H1 (cell line): Measurements from ENCODE around the gene MAD2L2. TPM values are rescaled to one million over a fixed set of nuclear protein-coding genes. Genes with fewer than 3 reads are reported as not detected.
A peak's percentile ranks its signal among the peaks of the same experiment; 100 is the strongest.

ENCODE experiments used
- CTCF ChIA-PET: fragments of 300-600 bp; sonication (Branson Sonifier 250); formaldehyde crosslinking; loops from one replicate; lab custom pipeline; 2021; ENCODE audit not compliant: partially characterized antibody; lab: Charles Lee
- POLR2A ChIA-PET: fragments of 300-600 bp; sonication (Branson Sonifier 250); formaldehyde crosslinking; loops from one replicate; lab custom pipeline; 2021; ENCODE audit warnings: inconsistent platforms; ENCODE audit not compliant: partially characterized antibody; lab: Charles Lee
- DNase-seq, 2 experiments: peaks; one replicate each; pipeline versions ENCODE4 v3.0.0 to v3.0.0-alpha.2; 2010 to 2022; ENCODE audit warnings: low spot score in 2 of 2, low read depth in 1 of 2, mixed read lengths in 1 of 2
- FAIRE-seq: peaks from 2 replicates; lab custom pipeline; 2011; peaks lifted over from hg19 to GRCh38; lab: Jason Lieb, UNC
- H2AFZ ChIP-seq: 2 replicates; pipeline ENCODE4 v1.8.1; 2012; ENCODE audit warnings: low read length, inconsistent platforms
- H2AK5ac ChIP-seq: 2 replicates; pipeline ENCODE4 v1.6.1; 2013; ENCODE audit warnings: low read depth, low read length
- H2BK120ac ChIP-seq: replicated peaks from 2 replicates; pipeline ENCODE3; 2013; ENCODE audit warnings: low read depth, low read length, inconsistent platforms
- H2BK12ac ChIP-seq: 2 replicates; pipeline ENCODE4 v1.6.1; 2013; ENCODE audit warnings: low read depth, low read length
- H2BK15ac ChIP-seq: 2 replicates; pipeline ENCODE4 v1.6.1; 2013; ENCODE audit warnings: low read length
- H2BK20ac ChIP-seq: 2 replicates; pipeline ENCODE4 v1.6.1; 2013; ENCODE audit warnings: low read length
- H2BK5ac ChIP-seq: 2 replicates; pipeline ENCODE4 v1.6.1; 2013; ENCODE audit warnings: low read depth, low read length
- H3K14ac ChIP-seq: 2 replicates; pipeline ENCODE4 v1.6.1; 2013; ENCODE audit warnings: inconsistent platforms; ENCODE audit not compliant: insufficient read length
- H3K18ac ChIP-seq: 2 replicates; pipeline ENCODE4 v1.6.1; 2013; ENCODE audit warnings: low read length; ENCODE audit errors: extremely low read depth
- H3K23ac ChIP-seq: 2 replicates; pipeline ENCODE4 v1.6.1; 2013; ENCODE audit warnings: inconsistent platforms; ENCODE audit not compliant: insufficient read length
- H3K23me2 ChIP-seq: 2 replicates; pipeline ENCODE4 v1.6.1; 2013; ENCODE audit warnings: low read depth, low read length
- H3K27ac ChIP-seq: 2 replicates; pipeline ENCODE4 v1.6.1; 2011; ENCODE audit warnings: low read depth, low read length, inconsistent platforms
- H3K27me3 ChIP-seq, 4 experiments: replicated peaks in 1 of 4; 1 replicate in 1 of 4; 2 replicates in 3 of 4; pipeline versions ENCODE4 v1.6.1 to v1.8.1; 2011 to 2013; ENCODE audit warnings: low read length in 3 of 4, mild to moderate bottlenecking in 3 of 4, inconsistent platforms in 2 of 4, mixed read lengths in 2 of 4, moderate library complexity in 1 of 4; ENCODE audit not compliant: control insufficient read depth in 3 of 4, insufficient read depth in 3 of 4; ENCODE audit errors: extremely low read depth in 1 of 4
- H3K36me3 ChIP-seq, 4 experiments: 2 replicates each; pipeline versions ENCODE4 v1.6.1 to v1.8.1; 2011 to 2013; ENCODE audit warnings: mild to moderate bottlenecking in 4 of 4, low read length in 3 of 4, moderate library complexity in 2 of 4, control low read depth in 1 of 4, inconsistent platforms in 1 of 4; ENCODE audit not compliant: insufficient read depth in 4 of 4, control insufficient read depth in 2 of 4
- H3K4ac ChIP-seq: replicated peaks from 2 replicates; pipeline ENCODE3; 2013; ENCODE audit warnings: low read length, low read depth, mixed read lengths, inconsistent platforms; ENCODE audit not compliant: insufficient read length
- H3K4me1 ChIP-seq, 4 experiments: replicated peaks in 1 of 4; 1 replicate in 1 of 4; 2 replicates in 3 of 4; pipeline versions ENCODE4 v1.6.1 to v1.8.1; 2011 to 2013; ENCODE audit warnings: low read length in 3 of 4, inconsistent platforms in 2 of 4, mixed read lengths in 1 of 4; ENCODE audit not compliant: insufficient read depth in 4 of 4, control insufficient read depth in 3 of 4
- H3K4me2 ChIP-seq, 2 experiments: 2 replicates each; pipeline versions ENCODE4 v1.6.1 to v1.8.1; 2011 to 2013; ENCODE audit warnings: low read depth in 2 of 2, low read length in 2 of 2, control low read depth in 1 of 2, inconsistent platforms in 1 of 2, mild to moderate bottlenecking in 1 of 2; ENCODE audit not compliant: insufficient read depth in 1 of 2
- H3K4me3 ChIP-seq, 4 experiments: fragments of 200-600, 300-600 bp in 1 of 4; sonication (generic), shearing (Covaris generic), sonication (Bioruptor Twin) in 1 of 4; 2 replicates each; pipeline versions ENCODE4 v1.5.1 to v1.8.1; 2011 to 2016; ENCODE audit warnings: low read length in 4 of 4, low read depth in 3 of 4, control low read depth in 2 of 4, inconsistent platforms in 2 of 4, mild to moderate bottlenecking in 2 of 4, mixed read lengths in 1 of 4, moderate library complexity in 1 of 4; ENCODE audit not compliant: insufficient read depth in 2 of 4; ENCODE audit errors: extremely low read depth in 1 of 4
- H3K56ac ChIP-seq: replicated peaks from 2 replicates; pipeline ENCODE3; 2013; ENCODE audit warnings: low read depth, mild to moderate bottlenecking, mixed read lengths, low read length, inconsistent platforms; ENCODE audit not compliant: insufficient read length
- H3K79me1 ChIP-seq: 2 replicates; pipeline ENCODE4 v1.6.1; 2013; ENCODE audit warnings: low read depth, low read length, control low read depth
- H3K79me2 ChIP-seq, 2 experiments: 2 replicates each; pipeline versions ENCODE4 v1.6.1 to v1.8.1; 2012 to 2013; ENCODE audit warnings: low read length in 2 of 2, mild to moderate bottlenecking in 2 of 2, inconsistent platforms in 1 of 2; ENCODE audit not compliant: insufficient read depth in 2 of 2, control insufficient read depth in 1 of 2
- H3K9ac ChIP-seq, 4 experiments: replicated peaks in 1 of 4; 1 replicate in 1 of 4; 2 replicates in 3 of 4; pipeline versions ENCODE4 v1.6.1 to v1.8.1; 2011 to 2013; ENCODE audit warnings: low read depth in 3 of 4, low read length in 3 of 4, control low read depth in 2 of 4, mild to moderate bottlenecking in 2 of 4, moderate library complexity in 2 of 4, inconsistent platforms in 1 of 4; ENCODE audit errors: extremely low read depth in 1 of 4
- H3K9me3 ChIP-seq, 2 experiments: 2 replicates each; pipeline versions ENCODE4 v1.6.1 to v1.8.1; 2012 to 2013; ENCODE audit warnings: mild to moderate bottlenecking in 2 of 2, moderate library complexity in 2 of 2, control low read depth in 1 of 2, inconsistent platforms in 1 of 2, low read depth in 1 of 2, low read length in 1 of 2, mixed read lengths in 1 of 2; ENCODE audit not compliant: insufficient read depth in 2 of 2
- H4K20me1 ChIP-seq, 2 experiments: replicated peaks in 1 of 2; 2 replicates each; pipeline versions ENCODE3 to v1.8.1; 2011 to 2013; ENCODE audit warnings: inconsistent platforms in 2 of 2, low read length in 2 of 2, mild to moderate bottlenecking in 1 of 2; ENCODE audit not compliant: insufficient read depth in 2 of 2, control insufficient read depth in 1 of 2
- H4K5ac ChIP-seq: 2 replicates; pipeline ENCODE4 v1.6.1; 2013; ENCODE audit warnings: low read length, low read depth, mixed read lengths, inconsistent platforms; ENCODE audit not compliant: insufficient read length
- H4K8ac ChIP-seq: 2 replicates; pipeline ENCODE4 v1.8.0; 2013; ENCODE audit warnings: mild to moderate bottlenecking, moderate library complexity, low read length, inconsistent platforms; ENCODE audit not compliant: insufficient read depth; ENCODE audit errors: extremely low read depth
- H4K91ac ChIP-seq: replicated peaks from 2 replicates; pipeline ENCODE3; 2013; ENCODE audit warnings: low read length, mixed read lengths, inconsistent platforms; ENCODE audit not compliant: insufficient read length
- ATF2 ChIP-seq: IDR thresholded peaks from 2 replicates; pipeline ENCODE4 v1.6.1; 2012; ENCODE audit warnings: low read length, inconsistent platforms
- CBX8 ChIP-seq: fragments of 300-800, 300-1000 bp; sonication (generic); IDR thresholded peaks from 2 replicates; pipeline ENCODE4 v1.7.1; 2016; ENCODE audit warnings: low read depth, low read length, borderline replicate concordance
- E2F6 ChIP-seq: IDR thresholded peaks from 2 replicates; pipeline ENCODE4 v1.6.1; 2012; ENCODE audit warnings: inconsistent platforms
- EGR1 ChIP-seq: IDR thresholded peaks from 2 replicates; pipeline ENCODE4 v1.6.1; 2011; ENCODE audit warnings: low read depth, low read length, borderline replicate concordance
- EZH2 ChIP-seq: fragments of 200-600 bp; sonication (generic); IDR thresholded peaks from 2 replicates; pipeline ENCODE4 v1.7.1; 2012; ENCODE audit warnings: low read depth, mild to moderate bottlenecking, moderate library complexity, low read length, inconsistent platforms; ENCODE audit not compliant: severe bottlenecking
- GABPA ChIP-seq: IDR thresholded peaks from 2 replicates; pipeline ENCODE4 v1.6.1; 2011; ENCODE audit warnings: mild to moderate bottlenecking, low read length, moderate library complexity, borderline replicate concordance; ENCODE audit not compliant: insufficient read depth
- MAFK ChIP-seq: IDR thresholded peaks from 2 replicates; pipeline ENCODE4 v1.6.1; 2012; ENCODE audit warnings: low read depth, mild to moderate bottlenecking, improper control_type of control experiment, low read length
- NRF1 ChIP-seq: IDR thresholded peaks from 2 replicates; pipeline ENCODE4 v1.6.1; 2011; ENCODE audit warnings: mild to moderate bottlenecking, low read depth, low read length, improper control_type of control experiment
- TAF1 ChIP-seq: IDR thresholded peaks from 2 replicates; pipeline ENCODE4 v1.6.1; 2011; ENCODE audit warnings: mild to moderate bottlenecking, low read depth, low read length
- WGBS, 2 experiments: shearing (Covaris generic) in 1 of 2; methylation state at CpG; one replicate each; pipeline versions ENCODE4 v1.1.6 to v1.1.7; 2013 to 2015; ENCODE audit warnings: low lambda C conversion rate in 2 of 2, mixed read lengths in 2 of 2, inconsistent platforms in 1 of 2, low coverage in 1 of 2, missing lambda C conversion rate in 1 of 2; ENCODE audit not compliant: insufficient replicate concordance in 2 of 2, insufficient coverage in 1 of 2, insufficient read length in 1 of 2; ENCODE audit errors: extremely low coverage in 1 of 2, missing lambda C conversion rate in 1 of 2; 5-methylcytosine and 5-hydroxymethylcytosine counted together
- polyA plus RNA-seq, 7 experiments: library from polyadenylated mRNA; depleted of rRNA in 3 of 7; stranded (reverse) in 5 of 7; unstranded in 2 of 7; fragments of >200 nt in 5 of 7; fragments of 200-250 nt in 2 of 7; gene quantifications; 1 replicate in 5 of 7; 2 replicates in 1 of 7; 4 replicates in 1 of 7; pipeline versions ENCODE4 v1.2.1 to v1.2.3, GENCODE V29; 2011 to 2013; ENCODE audit warnings: missing spikeins in 2 of 7, mixed read lengths in 2 of 7
- total RNA-seq: library from RNA; stranded (reverse); fragmentation: NEBNext Ultra II Directional; extraction: Animal tissue kit (Norgen Biotek cat#: 25700); gene quantifications from 2 replicates; pipeline ENCODE4 v1.2.1, GENCODE V29; 2021

Gene MAD2L2
- total and polyA plus RNA-seq, 2 of the 8 experiments (the other 6 are each of a cell fraction or from before 2014, with no cell fraction given), result 310 to 469 TPM

DNA sequence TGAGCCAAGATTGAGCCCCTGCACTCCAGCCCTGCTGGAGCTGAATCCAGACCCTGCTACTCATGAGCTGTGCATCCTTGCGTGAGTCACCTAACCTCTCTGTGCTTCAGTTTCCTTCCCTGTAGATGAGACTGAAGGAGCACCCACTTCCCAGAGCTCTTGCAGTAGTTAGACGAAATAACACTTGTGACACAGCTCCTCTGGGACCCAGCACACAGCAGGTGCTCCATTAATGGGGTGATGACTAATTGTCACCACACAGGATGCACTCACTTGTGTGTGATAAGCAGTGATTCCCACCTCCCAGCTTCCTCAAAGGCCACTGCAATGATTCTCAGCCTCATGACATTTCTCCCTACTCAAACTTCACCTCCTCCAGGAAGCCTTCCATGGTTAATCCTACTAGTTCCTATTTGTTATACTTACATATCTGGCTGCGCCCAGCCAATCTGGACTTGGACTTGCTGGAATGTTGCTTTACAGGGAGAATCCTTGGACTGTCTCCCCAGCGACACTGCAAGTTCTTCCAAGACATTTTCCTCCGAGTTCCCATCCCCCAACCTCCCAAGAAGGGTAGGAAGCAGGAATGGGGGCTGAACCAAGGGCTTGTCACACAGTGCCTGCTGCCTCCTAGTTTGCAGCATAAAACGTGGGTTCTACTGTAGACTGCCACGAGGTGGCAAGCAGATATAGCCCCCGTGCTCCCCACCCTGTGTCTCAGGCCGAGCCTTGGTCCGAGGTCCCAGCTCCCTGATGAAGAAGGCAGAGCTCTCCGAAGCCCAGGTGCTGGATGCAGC, 27.8 kb upstream of the MAD2L2 start:
- Histone ChIP-seq H3K18ac (no peak overlapping the region), H2BK20ac (no peak overlapping the region), H4K20me1 (no peaks in the 10 kb centered on the region), H3K4me3 (no peak overlapping the region), H2BK5ac (no peak overlapping the region; the same call in 1 of the 2 replicates), H3K79me1 (no peaks in the 10 kb centered on the region; the same call in 1 of the 2 replicates), H3K4me1 (peaks cover 7 to 35% (median 24%) of the 10 kb centered on the region in 4 experiments), H3K36me3 (peaks cover 0 to 4% (median 2%) of the 10 kb centered on the region in 4 experiments; a peak in 5 of 8 replicates), H3K79me2 (no peaks in the 10 kb centered on the region), H3K4ac (no peak overlapping the region), H3K23me2 (no peaks in the 10 kb centered on the region), H4K8ac (no peak overlapping the region), H2AFZ (no peak overlapping the region), H2BK15ac (no peak overlapping the region), H3K56ac (no peak overlapping the region), H4K91ac (no peak overlapping the region), H3K27ac (no peak overlapping the region), H2BK12ac (0 out of 2 replicates have a peak overlapping the region, but pooled peaks have one; percentile 39), H2BK120ac (no peak overlapping the region), H3K14ac (no peak overlapping the region), H3K4me2 (no peak overlapping the region), H3K27me3 (no peaks in the 10 kb centered on the region), H2AK5ac (no peak overlapping the region), H3K23ac (no peak overlapping the region), H4K5ac (no peak overlapping the region), H3K9me3 (no peaks in the 10 kb centered on the region), H3K9ac (no peak overlapping the region)
- DNase-seq, result no peak
- FAIRE-seq, result no peak
- CTCF ChIA-PET, result interaction anchor here (0.7 to 11.1 kb wide), 15 partner anchors 8 to 752 kb away, joined by 3 to 266 read pairs (median 8); partner anchors contain the start of genes DRAXIN, FBXO2, FBXO44 and FBXO6
- POLR2A ChIA-PET, result interaction anchor here (1.0 to 14.6 kb wide), 9 partner anchors 11 to 58 kb away, joined by 3 to 329 read pairs (median 8); partner anchors contain the start of genes DRAXIN, FBXO6 and MAD2L2
- WGBS, 2 experiments, result 89% methylated on average over 11 of the region's 11 CpGs; no CpG with 5 or more reads in 1 of the 2 experiments
- TF ChIP-seq EZH2 (no peak), E2F6 (no peak), NRF1 (no peak), EGR1 (no peak), GABPA (no peak), TAF1 (no peak), CBX8 (no peak), ATF2 (no peak), MAFK (no peak)
